Measurements from ENCODE around the gene GSC2.
A peak's percentile ranks its signal among the peaks of the same experiment; 100 is the strongest.

The GSC2 gene

DNA sequence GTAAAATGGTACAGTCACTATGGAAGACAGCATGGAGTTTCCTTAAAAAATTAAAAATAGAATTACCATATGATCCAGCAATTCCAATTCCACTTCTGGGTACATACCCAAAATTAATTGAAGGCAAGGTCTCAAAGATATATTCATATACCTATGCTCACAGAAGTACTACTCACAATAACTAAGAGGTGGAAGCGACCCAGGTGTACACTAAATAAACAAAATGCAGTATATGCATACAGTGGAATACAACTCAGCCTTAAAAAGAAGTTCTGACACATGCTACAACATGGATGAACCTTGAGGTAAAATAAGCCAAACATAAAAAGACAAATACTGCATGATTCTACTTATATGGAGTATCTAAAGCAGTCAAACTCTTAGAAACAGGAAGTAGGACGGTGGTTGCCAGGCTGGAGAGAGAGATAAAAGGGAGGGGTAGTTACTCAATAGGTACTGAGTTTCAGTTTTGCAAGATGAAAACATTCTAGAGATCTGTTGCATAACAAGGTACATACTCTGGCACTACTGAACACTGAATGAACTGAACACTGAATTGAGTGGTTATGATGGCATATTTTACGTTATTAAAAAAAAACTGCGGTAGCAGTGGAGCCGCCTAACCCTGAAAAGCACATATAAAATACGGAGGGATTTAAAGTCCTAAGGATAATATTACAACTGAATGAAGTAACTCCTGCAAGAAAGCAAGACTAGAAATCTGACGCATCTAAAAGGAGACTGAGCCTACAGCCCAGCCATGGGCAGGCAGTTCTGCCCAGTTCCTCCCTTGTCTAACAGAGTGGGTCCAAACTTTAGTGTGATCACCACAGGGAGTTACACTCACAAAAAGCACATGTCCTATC, 40.7 kb downstream of the GSC2 start:
- DNase-seq = no peak
- in situ Hi-C loops (cut with HindIII; ENCODE audit: low pct_ligation_motif_present, low pct_unique_long_range_greater_than_20kb, low sequenced_read_pairs) = no loop called here

DNA sequence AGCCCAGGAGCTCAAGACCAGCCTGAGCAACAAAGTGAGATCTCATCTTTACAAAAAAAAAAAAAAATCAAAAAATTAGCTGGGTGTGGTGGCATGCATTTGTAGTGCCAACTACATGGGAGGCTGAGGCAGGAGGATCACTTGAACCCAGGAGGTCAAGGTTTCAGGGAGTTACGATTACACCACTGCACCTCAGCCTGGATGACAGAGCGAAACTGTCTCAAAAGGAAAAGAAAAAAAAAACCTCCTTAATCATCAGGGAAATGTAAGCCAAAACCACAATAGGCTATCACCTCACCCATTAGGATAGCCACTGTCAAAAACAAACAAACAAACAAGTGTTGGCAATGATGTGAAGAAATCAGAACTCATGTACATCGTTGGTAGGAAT, 41.3 kb downstream of the GSC2 start:
- no peak for DNase-seq
- in situ Hi-C loops (cut with HindIII; ENCODE audit: low pct_ligation_motif_present, low pct_unique_long_range_greater_than_20kb, low sequenced_read_pairs) = no loop called here

DNA sequence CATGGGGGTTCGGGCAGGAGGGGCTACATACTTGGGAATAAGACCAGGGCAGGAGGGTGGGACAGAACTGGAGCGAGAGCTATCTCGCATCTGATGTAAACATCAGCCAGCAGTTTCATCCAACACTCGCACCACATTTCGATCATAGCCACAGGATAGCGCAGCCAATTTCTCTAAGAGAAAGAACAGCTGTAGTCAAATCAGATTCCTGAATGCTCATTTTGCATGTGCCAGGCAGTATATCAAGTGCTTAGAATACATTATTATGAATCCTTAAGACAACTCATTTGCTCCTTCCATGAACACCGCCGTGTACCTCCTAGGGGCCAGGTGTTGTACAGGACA, 42.4 kb downstream of the GSC2 start:
- in situ Hi-C loops (cut with HindIII; ENCODE audit: low pct_ligation_motif_present, low pct_unique_long_range_greater_than_20kb, low sequenced_read_pairs) = no loop called here
- no peak for DNase-seq

DNA sequence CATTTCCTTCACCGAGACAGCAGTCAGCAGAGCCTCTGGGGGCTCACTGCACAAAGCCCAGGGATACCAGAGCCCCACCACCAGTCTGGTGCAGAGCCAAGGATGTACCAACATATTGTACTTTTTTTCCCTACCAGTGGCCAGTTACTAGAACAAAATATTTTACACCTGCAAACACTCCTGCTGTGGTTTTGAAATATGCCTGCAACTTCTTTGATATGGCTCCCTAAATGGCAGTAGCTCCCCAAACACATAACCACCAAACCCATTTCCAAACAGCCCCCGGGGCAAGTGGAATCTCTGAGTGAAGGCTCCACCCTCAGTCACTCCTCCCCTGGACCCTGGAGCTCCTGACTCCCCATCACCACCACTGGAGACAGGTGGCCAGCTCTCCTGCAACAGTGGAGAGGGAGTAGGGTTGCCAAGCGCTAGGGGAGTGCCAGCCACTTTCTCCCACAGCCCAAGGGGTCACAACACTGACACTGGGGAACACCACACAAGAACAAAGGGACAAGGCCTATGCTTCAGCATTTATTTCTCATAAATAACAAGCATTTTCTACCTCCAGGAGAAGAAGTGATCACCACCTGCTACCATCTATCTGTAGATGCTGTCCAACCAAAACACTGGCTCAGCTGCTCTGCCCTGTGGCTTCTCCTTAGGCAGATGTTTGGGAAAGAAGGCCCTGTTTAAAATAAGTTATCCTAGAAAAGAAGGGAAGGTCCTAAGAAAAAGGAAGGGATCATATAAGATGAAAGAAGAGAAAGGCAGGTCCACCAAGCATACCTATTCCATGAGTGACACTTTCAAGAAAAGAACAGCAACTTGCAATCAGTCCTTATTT, 43.0 kb downstream of the GSC2 start:
- no peak for DNase-seq
- in situ Hi-C loops (cut with HindIII; ENCODE audit: low pct_ligation_motif_present, low pct_unique_long_range_greater_than_20kb, low sequenced_read_pairs) = no loop called here

DNA sequence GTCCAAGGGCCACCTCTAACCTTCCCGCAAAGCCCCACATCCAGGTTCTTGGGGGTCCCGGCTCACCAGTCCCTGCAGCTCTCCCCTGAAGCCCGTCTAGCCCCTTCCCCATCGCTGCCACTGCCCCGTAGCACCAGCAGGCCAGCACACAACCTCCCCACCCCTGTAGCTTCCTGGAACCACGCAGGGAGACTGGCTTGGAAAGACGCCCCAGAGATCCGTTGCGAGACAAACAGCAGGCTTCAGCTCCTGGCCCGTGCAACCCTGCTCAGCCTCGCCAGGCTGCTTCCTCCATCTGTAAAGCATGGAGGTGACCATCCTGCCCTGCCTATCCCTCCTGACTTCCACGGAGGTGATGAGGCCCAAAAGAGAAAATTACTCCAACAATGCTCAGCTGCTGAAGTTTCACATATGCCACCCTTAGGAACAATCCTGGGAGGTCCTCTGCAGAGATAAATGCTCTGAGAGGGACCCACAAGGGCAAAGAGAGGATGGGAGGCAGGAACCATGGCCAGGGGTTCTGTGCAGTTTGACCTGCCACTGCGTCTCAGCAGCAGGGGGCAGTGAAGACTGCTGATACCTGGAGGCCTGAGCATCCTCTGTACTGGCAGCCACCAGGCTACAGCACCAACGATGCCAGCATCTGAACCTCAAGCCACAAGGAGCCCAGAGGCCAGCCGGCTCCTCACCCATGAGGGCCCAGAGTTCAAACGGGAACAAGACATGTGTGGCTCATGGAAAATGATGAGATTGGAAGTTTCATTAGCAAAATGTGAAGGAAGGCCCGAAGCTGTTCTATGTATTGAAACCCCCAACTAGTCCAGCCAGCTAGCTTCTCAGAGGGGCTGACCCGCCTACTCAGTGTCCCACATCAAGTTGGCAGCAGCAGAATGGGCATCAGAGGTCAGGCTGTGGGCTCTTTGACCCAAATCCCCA, 44.0 kb downstream of the GSC2 start:
- in situ Hi-C loops (cut with HindIII; ENCODE audit: low pct_ligation_motif_present, low pct_unique_long_range_greater_than_20kb, low sequenced_read_pairs) = no loop called here
- DNase-seq = peak; percentile 15

DNA sequence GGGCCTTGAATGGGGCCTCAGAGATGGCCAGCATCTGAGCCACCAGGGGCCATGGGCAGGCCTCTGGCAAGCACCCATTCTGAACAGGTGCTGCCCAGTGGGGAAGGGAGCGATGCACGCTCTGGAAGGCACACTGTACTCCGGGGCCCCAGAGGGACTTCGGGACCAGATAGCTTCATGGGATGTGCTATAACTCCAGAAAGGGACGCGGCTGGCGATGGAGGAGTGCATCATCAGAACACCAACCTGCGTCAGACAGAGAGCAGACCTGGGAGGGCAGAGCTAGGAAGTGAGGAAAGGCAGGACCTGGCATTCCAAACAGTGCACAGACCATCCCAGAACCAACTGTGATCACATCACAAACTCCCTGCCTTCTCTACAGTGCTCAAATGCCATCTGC, 44.6 kb downstream of the GSC2 start:
- in situ Hi-C loops (cut with HindIII; ENCODE audit: low pct_ligation_motif_present, low pct_unique_long_range_greater_than_20kb, low sequenced_read_pairs) = no loop called here

DNA sequence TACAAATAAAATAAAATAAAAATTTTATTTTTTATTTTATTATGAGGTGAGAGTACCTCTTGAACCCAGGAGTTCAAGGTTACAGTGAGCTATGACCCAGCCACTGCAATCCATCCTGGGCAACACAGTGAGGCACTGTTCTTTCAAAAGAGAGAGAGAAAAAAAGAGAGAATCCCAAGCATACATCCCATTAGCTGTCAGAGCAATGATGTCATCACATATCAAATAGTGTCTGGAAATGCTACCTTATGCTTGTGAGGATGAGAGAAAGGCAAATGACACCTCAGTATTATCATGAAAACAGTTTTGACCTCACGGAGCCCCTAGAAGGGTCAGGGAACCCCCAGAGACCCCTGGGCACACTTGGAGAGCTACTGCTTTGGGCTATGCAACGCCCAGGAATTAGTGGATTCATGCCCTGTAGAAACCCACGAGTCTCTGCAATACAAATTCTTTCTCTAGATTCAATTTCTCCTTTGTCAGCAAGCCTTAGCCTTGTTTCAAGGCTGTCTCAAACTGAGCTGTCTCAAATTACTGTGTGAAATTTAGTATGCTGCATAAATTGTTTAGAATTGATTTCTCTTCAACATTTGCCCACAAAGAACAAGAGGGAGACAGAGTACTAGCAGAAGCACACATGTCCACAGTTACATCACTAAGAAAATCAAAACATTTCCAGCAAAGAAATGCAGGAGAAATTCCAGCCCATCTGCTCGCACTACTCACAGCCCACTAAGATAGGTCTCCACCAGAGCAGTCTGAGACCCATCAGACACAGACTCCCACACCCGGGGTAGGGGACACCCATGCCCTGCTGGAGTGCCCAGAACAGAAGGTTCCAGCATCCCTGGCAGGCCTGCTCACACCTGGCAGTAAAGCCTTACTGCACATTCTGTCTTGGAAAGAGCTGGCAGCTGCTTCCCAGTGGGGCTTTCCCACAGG, 45.9 kb downstream of the GSC2 start:
- in situ Hi-C loops (cut with HindIII; ENCODE audit: low pct_ligation_motif_present, low pct_unique_long_range_greater_than_20kb, low sequenced_read_pairs) = no loop called here
- no peak for DNase-seq

More for the DNA sequence above, 44.6 kb downstream of the GSC2 start:
- no peak for DNase-seq

DNA sequence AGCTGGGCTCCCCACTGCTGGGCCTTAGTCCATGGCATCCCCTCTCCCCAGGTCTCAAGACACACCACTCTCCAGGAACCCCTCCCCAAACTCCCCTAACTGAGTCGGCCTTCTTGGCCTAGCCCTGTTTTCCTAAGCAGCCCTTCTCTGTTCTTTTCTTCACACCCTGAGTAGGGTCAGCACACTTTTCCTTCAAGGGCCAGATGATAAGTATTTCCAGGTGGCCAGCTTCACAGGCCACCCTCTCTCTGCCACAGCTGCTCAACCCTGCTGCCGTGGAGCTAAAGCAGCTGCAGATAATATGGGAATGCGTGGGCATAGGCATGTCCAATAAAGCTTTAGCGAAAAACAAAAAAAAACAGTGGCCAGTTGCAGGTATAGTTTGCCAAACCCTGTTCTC, 51.9 kb downstream of the GSC2 start:
- in situ Hi-C loops (cut with HindIII; ENCODE audit: low pct_ligation_motif_present, low pct_unique_long_range_greater_than_20kb, low sequenced_read_pairs) = no loop called here
- DNase-seq = no peak

DNA sequence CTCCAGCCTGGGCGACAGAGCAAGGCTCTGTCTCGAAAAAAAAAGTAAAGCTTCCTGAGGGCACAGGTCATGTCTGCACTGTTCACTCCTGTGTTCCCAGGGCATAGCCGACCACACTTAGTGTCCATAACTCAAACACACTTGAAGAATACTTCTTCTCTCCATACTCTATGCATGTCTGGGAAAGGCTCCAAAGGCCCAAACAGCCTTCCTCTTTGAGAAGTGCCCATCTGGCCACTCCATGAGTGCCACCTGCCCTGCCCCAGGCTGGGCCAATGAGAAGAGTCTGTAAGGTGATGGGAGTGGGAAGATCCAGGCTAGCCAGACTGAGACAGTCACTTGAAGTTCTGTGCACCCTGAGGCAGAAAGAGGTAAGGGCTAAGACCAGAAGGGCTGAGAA, 52.6 kb downstream of the GSC2 start:
- in situ Hi-C loops (cut with HindIII; ENCODE audit: low pct_ligation_motif_present, low pct_unique_long_range_greater_than_20kb, low sequenced_read_pairs) = no loop called here
- DNase-seq = no peak

Measured in ACHN (cell line).